ENCODE results near the gene USP1. TPM values are rescaled to one million over a fixed set of nuclear protein-coding genes. Genes with fewer than 3 reads are reported as not detected.

Gene USP1
- total RNA-seq, 4 donors from 2014 or later = 25.8 to 38.3 (median 30.7) TPM

- Histone ChIP-seq H3K27me3 (no peaks in the 10 kb centered on the region), H3K27ac (no peak overlapping the region), H3K36me3 (peaks cover 0 to 63% (median 4%) of the 10 kb centered on the region in 3 donors), H3K4me1 (no peaks in the 10 kb centered on the region), H3K9me3 (no peaks in the 10 kb centered on the region), H3K4me3 (no peak overlapping the region)
- no peak for TF ChIP-seq POLR2A (IDR thresholded peaks at IDR 0.05)
- no peak for TF ChIP-seq CTCF (IDR thresholded peaks at IDR 0.05)
- DNase-seq (ENCODE audit: low spot score in 2 of 2) = no peak
- 92 to 94% methylated on average over 4 of the region's 4 CpGs for WGBS, 2 donors
Measured at GRCh38 chr1:62494137-62494536, 57.3 kb downstream of the USP1 start.

GRCh38 chr1:62500210-62500609 is 63.4 kb downstream of the USP1 start:
- H3K4me1 ChIP-seq = no peaks in the 10 kb centered on the region
- no peak overlapping the region for H3K27ac ChIP-seq
- H3K9me3 ChIP-seq = no peaks in the 10 kb centered on the region
- DNase-seq (ENCODE audit: low spot score in 2 of 2) = no peak
- no peak for TF ChIP-seq POLR2A (IDR thresholded peaks at IDR 0.05)
- peaks cover 0 to 29% (median 0%) of the 10 kb centered on the region in 3 donors for H3K36me3 ChIP-seq
- no peaks in the 10 kb centered on the region for H3K27me3 ChIP-seq
- no peak overlapping the region for H3K4me3 ChIP-seq

Other genes starting within 250 kb of the USP1 start
- gene L1TD1, start 242.2 kb upstream of the USP1 start, total RNA-seq = 1 to 10 TPM; 1.3 to 3.1 (median 2.1) TPM
- gene KANK4, start 117.6 kb upstream of the USP1 start, total RNA-seq = 10 to 100 TPM; 28.5 to 48.2 (median 45.7) TPM
- not detected for gene ANGPTL3, start 160.5 kb downstream of the USP1 start, total RNA-seq

All from tibial nerve (tissue), 4 donors.